ENCODE results near the gene BDH1. TPM values are rescaled to one million over a fixed set of nuclear protein-coding genes. Genes with fewer than 3 reads are reported as not detected.
"Not testable (repeated sequence)": the region's sequence is repeated elsewhere in the genome, so short reads cannot be mapped to it uniquely, and the experiment has no call there.

The BDH1 gene
- total RNA-seq, 5 donors from 2014 or later (not counting 1 experiment from before 2014, with no cell fraction given) = 31.1 to 74.7 (median 68.9) TPM

- H3K9me3 Mint-ChIP-seq; H3K4me1 Mint-ChIP-seq; DNase-seq; H3K36me3 ChIP-seq (ENCODE audit: control insufficient read depth in 2 of 2, extremely low read depth in 1 of 2, insufficient read depth in 1 of 2, low read length in 1 of 2); H3K27ac Mint-ChIP-seq; H3K9me3 ChIP-seq; H3K4me3 Mint-ChIP-seq; H3K36me3 Mint-ChIP-seq; H3K4me3 ChIP-seq (ENCODE audit: control insufficient read depth in 1 of 2, extremely low read depth in 1 of 2, low read length in 1 of 2); ATAC-seq (replicated peaks in 1 of 4); H3K27me3 ChIP-seq (replicated peaks in 1 of 2; ENCODE audit: control insufficient read depth in 2 of 2, extremely low read depth in 1 of 2, insufficient read depth in 2 of 2, low read length in 1 of 2); H3K27me3 Mint-ChIP-seq; CTCF ChIA-PET; H3K27ac ChIP-seq (ENCODE audit: low read length); POLR2A ChIA-PET; H3K4me1 ChIP-seq (ENCODE audit: control insufficient read depth in 1 of 2, extremely low read depth in 1 of 2, insufficient read depth in 2 of 2, low read length in 2 of 2): not testable (repeated sequence)
- 73% methylated on average over 1 of the region's 4 CpGs for WGBS (ENCODE audit: insufficient coverage)
Observed at GRCh38 chr3:197574396-197574991, 18.7 kb upstream of the BDH1 start.

DNA sequence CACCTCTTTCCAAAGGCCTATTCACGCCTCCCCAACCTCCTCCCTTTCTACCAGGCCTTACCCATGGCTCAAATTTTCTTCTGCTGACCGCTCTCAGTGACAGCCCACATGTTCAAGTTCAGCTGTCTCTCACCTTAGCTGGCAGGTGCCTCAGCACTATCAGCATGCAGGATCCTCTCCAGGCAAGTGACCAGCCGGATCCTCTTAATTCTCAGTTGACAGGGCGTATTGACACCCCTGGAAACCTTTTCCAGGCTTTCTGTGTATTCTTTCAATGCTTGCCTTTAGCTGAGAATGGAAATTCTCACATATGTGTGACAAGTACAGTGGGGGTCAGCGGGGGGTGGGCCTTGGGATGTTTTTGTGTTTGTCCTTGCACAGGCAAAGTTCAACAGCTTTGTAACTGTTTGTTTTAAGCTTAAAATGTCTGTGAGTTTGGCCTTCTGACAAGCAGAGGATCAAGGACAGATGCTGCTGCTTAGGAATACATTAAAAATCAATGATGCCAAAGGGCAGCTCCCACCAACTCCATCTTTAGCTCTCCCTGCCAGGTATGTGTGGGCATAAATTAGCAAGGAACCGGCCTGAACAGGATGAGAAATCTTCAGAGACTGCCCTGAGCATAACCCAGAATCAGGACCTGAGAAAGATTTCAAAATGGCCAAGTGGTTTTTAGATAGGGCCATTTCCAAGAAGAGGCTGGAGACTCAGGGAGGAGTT is 17.4 kb upstream of the BDH1 start:
- no peak overlapping the region for H3K27ac Mint-ChIP-seq
- ChIA-PET POLR2A (no interaction called here), CTCF (no interaction called here)
- H3K4me3 Mint-ChIP-seq = no peak overlapping the region
- Histone ChIP-seq H3K36me3 (ENCODE audit: control insufficient read depth in 2 of 2, extremely low read depth in 1 of 2, insufficient read depth in 1 of 2, low read length in 1 of 2) (no peaks in the 10 kb centered on the region), H3K9me3 (no peaks in the 10 kb centered on the region), H3K4me3 (ENCODE audit: control insufficient read depth in 1 of 2, extremely low read depth in 1 of 2, low read length in 1 of 2) (no peak overlapping the region), H3K27me3 (replicated peaks in 1 of 2; ENCODE audit: control insufficient read depth in 2 of 2, extremely low read depth in 1 of 2, insufficient read depth in 2 of 2, low read length in 1 of 2) (peaks cover 0 to 4% of the 10 kb centered on the region in 2 experiments), H3K4me1 (ENCODE audit: control insufficient read depth in 1 of 2, extremely low read depth in 1 of 2, insufficient read depth in 2 of 2, low read length in 2 of 2) (no peaks in the 10 kb centered on the region), H3K27ac (ENCODE audit: low read length) (no peak overlapping the region)
- peaks cover 3 to 5% of the 10 kb centered on the region in 2 donors for H3K27me3 Mint-ChIP-seq
- peaks cover 0 to 7% (median 3%) of the 10 kb centered on the region in 3 donors for H3K9me3 Mint-ChIP-seq
- DNase-seq (no peak), ATAC-seq (replicated peaks in 1 of 4) (no peak)
- H3K4me1 Mint-ChIP-seq = no peaks in the 10 kb centered on the region
- 77% methylated on average over 4 of the region's 6 CpGs for WGBS (ENCODE audit: insufficient coverage)
- peaks cover 8% of the 10 kb centered on the region for H3K36me3 Mint-ChIP-seq

DNA sequence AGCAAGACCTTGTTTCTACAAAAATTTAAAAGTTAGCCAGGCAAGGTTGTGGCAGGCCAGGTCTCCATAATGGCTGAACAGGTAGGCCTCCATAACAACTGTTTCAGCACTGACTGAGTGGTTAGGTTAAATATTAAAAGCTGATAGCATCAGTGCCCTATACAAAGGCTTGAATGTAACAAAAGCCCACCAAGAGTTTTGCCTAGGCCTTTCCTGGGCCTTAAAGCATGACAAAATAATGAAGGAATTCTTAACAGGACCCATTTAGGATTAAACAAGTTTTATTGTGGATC is 16.1 kb upstream of the BDH1 start:
- H3K27ac ChIP-seq (ENCODE audit: low read length); H3K9me3 ChIP-seq; POLR2A ChIA-PET; H3K36me3 ChIP-seq (ENCODE audit: control insufficient read depth in 2 of 2, extremely low read depth in 1 of 2, insufficient read depth in 1 of 2, low read length in 1 of 2); H3K36me3 Mint-ChIP-seq; H3K4me1 ChIP-seq (ENCODE audit: control insufficient read depth in 1 of 2, extremely low read depth in 1 of 2, insufficient read depth in 2 of 2, low read length in 2 of 2); H3K4me3 Mint-ChIP-seq; H3K27ac Mint-ChIP-seq; H3K9me3 Mint-ChIP-seq; H3K27me3 Mint-ChIP-seq; H3K4me1 Mint-ChIP-seq; DNase-seq; H3K4me3 ChIP-seq (ENCODE audit: control insufficient read depth in 1 of 2, extremely low read depth in 1 of 2, low read length in 1 of 2); ATAC-seq (replicated peaks in 1 of 4): not testable (repeated sequence)
- CTCF ChIA-PET = interaction anchor here in 1 of 2 donors (0.5 kb wide), 1 partner anchor 23 kb away, joined by 3 read pairs; no protein-coding TSS in a partner anchor
- peaks cover 0 to 12% of the 10 kb centered on the region in 2 experiments for H3K27me3 ChIP-seq (replicated peaks in 1 of 2; ENCODE audit: control insufficient read depth in 2 of 2, extremely low read depth in 1 of 2, insufficient read depth in 2 of 2, low read length in 1 of 2)

DNA sequence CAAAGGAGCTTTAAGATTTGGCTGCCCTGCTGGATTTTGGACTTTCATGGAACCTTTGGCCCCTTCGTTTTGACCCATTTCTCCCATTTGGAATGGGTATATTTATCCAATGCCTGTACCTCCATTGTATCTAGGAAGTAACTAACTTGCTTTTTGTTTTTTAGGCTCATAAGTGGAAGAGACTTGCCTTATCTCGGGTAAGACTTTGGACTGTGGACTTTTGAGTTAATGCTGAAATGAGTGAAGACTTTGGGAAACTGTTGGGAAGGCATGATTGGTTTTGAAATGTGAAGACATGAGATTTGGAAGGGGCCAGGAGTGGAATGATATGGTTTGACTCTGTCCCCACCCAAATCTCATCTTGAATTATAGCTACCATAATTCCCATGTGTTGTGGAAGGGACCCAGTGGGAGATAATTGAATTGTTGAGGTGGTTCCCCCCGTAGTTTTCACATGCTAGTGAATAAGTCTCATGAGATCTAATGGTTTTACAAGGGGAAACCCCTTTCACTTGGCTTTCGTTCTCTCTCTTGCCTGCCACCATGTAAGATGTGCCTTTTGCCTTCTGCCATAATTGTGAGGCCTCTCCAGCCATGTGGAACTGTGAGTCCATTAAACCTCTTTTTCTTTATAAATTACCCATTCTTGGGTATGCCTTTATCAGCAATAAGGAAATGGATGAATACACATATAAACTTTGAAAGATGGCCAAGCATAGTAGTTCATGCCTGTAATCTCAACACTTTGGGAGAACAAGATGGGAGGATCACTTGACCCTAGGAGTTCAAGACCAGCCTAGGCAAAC is 15.5 kb upstream of the BDH1 start:
- peaks cover 0 to 12% of the 10 kb centered on the region in 2 experiments for H3K27me3 ChIP-seq (replicated peaks in 1 of 2; ENCODE audit: control insufficient read depth in 2 of 2, extremely low read depth in 1 of 2, insufficient read depth in 2 of 2, low read length in 1 of 2)
- DNase-seq; H3K4me3 Mint-ChIP-seq; H3K9me3 Mint-ChIP-seq; POLR2A ChIA-PET; ATAC-seq (replicated peaks in 1 of 4); H3K27ac ChIP-seq (ENCODE audit: low read length); H3K27me3 Mint-ChIP-seq; CTCF ChIA-PET; H3K9me3 ChIP-seq; H3K36me3 ChIP-seq (ENCODE audit: control insufficient read depth in 2 of 2, extremely low read depth in 1 of 2, insufficient read depth in 1 of 2, low read length in 1 of 2); H3K4me3 ChIP-seq (ENCODE audit: control insufficient read depth in 1 of 2, extremely low read depth in 1 of 2, low read length in 1 of 2); H3K27ac Mint-ChIP-seq; H3K36me3 Mint-ChIP-seq; H3K4me1 ChIP-seq (ENCODE audit: control insufficient read depth in 1 of 2, extremely low read depth in 1 of 2, insufficient read depth in 2 of 2, low read length in 2 of 2); H3K4me1 Mint-ChIP-seq: not testable (repeated sequence)
- WGBS (ENCODE audit: insufficient coverage) = 50% methylated on average over 1 of the region's 4 CpGs

GRCh38 chr3:197569433-197569832 is 13.7 kb upstream of the BDH1 start:
- CTCF ChIA-PET = interaction anchor here in 1 of 2 donors (0.7 kb wide), 1 partner anchor 508 kb away, joined by 3 read pairs; no protein-coding TSS in a partner anchor
- not testable (repeated sequence) for H3K4me3 Mint-ChIP-seq; ATAC-seq (replicated peaks in 1 of 4)

GRCh38 chr3:197567904-197568681 is 12.3 kb upstream of the BDH1 start:
- Mint-ChIP-seq H3K4me1 (no peaks in the 10 kb centered on the region), H3K36me3 (peaks cover 4% of the 10 kb centered on the region), H3K27ac (no peak overlapping the region), H3K27me3 (peaks cover 0 to 5% of the 10 kb centered on the region in 2 donors), H3K9me3 (peaks cover 0 to 16% (median 5%) of the 10 kb centered on the region in 3 donors), H3K4me3 (no peak overlapping the region)
- Histone ChIP-seq H3K27ac (ENCODE audit: low read length) (no peak overlapping the region), H3K4me1 (ENCODE audit: control insufficient read depth in 1 of 2, extremely low read depth in 1 of 2, insufficient read depth in 2 of 2, low read length in 2 of 2) (no peaks in the 10 kb centered on the region), H3K27me3 (replicated peaks in 1 of 2; ENCODE audit: control insufficient read depth in 2 of 2, extremely low read depth in 1 of 2, insufficient read depth in 2 of 2, low read length in 1 of 2) (peaks cover 0 to 12% of the 10 kb centered on the region in 2 experiments), H3K36me3 (ENCODE audit: control insufficient read depth in 2 of 2, extremely low read depth in 1 of 2, insufficient read depth in 1 of 2, low read length in 1 of 2) (no peaks in the 10 kb centered on the region), H3K4me3 (ENCODE audit: control insufficient read depth in 1 of 2, extremely low read depth in 1 of 2, low read length in 1 of 2) (no peak overlapping the region), H3K9me3 (no peaks in the 10 kb centered on the region)
- POLR2A ChIA-PET = no interaction called here
- CTCF ChIA-PET = no interaction called here
- WGBS (ENCODE audit: insufficient coverage) = 67% methylated on average over 1 of the region's 6 CpGs
- ATAC-seq (replicated peaks in 1 of 4) (no peak), DNase-seq (no peak)

More at GRCh38 chr3:197569433-197569832, 13.7 kb upstream of the BDH1 start:
- H3K4me3 ChIP-seq (ENCODE audit: control insufficient read depth in 1 of 2, extremely low read depth in 1 of 2, low read length in 1 of 2); POLR2A ChIA-PET; H3K36me3 ChIP-seq (ENCODE audit: control insufficient read depth in 2 of 2, extremely low read depth in 1 of 2, insufficient read depth in 1 of 2, low read length in 1 of 2); H3K4me1 ChIP-seq (ENCODE audit: control insufficient read depth in 1 of 2, extremely low read depth in 1 of 2, insufficient read depth in 2 of 2, low read length in 2 of 2); H3K36me3 Mint-ChIP-seq; DNase-seq; H3K27ac ChIP-seq (ENCODE audit: low read length); H3K4me1 Mint-ChIP-seq; H3K27ac Mint-ChIP-seq; H3K27me3 Mint-ChIP-seq; H3K9me3 Mint-ChIP-seq; H3K9me3 ChIP-seq: not testable (repeated sequence)
- H3K27me3 ChIP-seq (replicated peaks in 1 of 2; ENCODE audit: control insufficient read depth in 2 of 2, extremely low read depth in 1 of 2, insufficient read depth in 2 of 2, low read length in 1 of 2) = peaks cover 0 to 12% of the 10 kb centered on the region in 2 experiments
- WGBS (ENCODE audit: insufficient coverage) = no CpG with 5 or more reads among the region's 2 CpGs
